ENCODE results near the gene PELI3. TPM values are rescaled to one million over a fixed set of nuclear protein-coding genes. Genes with fewer than 3 reads are reported as not detected.

Gene PELI3
- total and polyA plus RNA-seq, 7 experiments from 2014 or later: 5.2 to 27.3 (median 15.4) TPM

- Mint-ChIP-seq H3K36me3 (no peaks in the 10 kb centered on the region), H3K27me3 (peaks cover 5 to 10% (median 6%) of the 10 kb centered on the region in 5 donors), H3K9me3 (peaks cover 0 to 5% (median 0%) of the 10 kb centered on the region in 11 donors), H3K27ac (no peak overlapping the region), H3K4me3 (no peak overlapping the region), H3K4me1 (peaks cover 6 to 18% (median 16%) of the 10 kb centered on the region in 7 donors)
- Histone ChIP-seq H3K9me3 (ENCODE audit: control insufficient read depth in 2 of 3, low read length in 3 of 3) (no peaks in the 10 kb centered on the region), H3K27me3 (ENCODE audit: control insufficient read depth in 2 of 2, insufficient read depth in 2 of 2, low read length in 2 of 2) (no peaks in the 10 kb centered on the region), H3K4me3 (ENCODE audit: low read length) (no peak overlapping the region), H3K27ac (ENCODE audit: low read depth, low read length) (no peak overlapping the region), H3K4me1 (ENCODE audit: control insufficient read depth in 2 of 2, insufficient read depth in 2 of 2, low read length in 2 of 2) (peaks cover 0 to 10% of the 10 kb centered on the region in 2 donors), H3K36me3 (ENCODE audit: control insufficient read depth in 2 of 3, insufficient read depth in 3 of 3, low read length in 3 of 3) (no peaks in the 10 kb centered on the region)
- ChIA-PET CTCF (no interaction called here), POLR2A (no interaction called here)
- DNase-seq (no peak), ATAC-seq (no peak)
- intact Hi-C loops (cut with micrococcal nuclease): no loop called here
Observed at GRCh38 chr11:66451663-66452062, 15.0 kb upstream of the PELI3 start.

- H3K27ac Mint-ChIP-seq: peak overlapping the region in 1 of 9 donors; percentile 30
- POLR2A ChIA-PET: interaction anchor here (0.6 to 1.3 kb wide), 2 partner anchors 26 to 108 kb away, joined by 3 to 4 read pairs; partner anchors contain the start of gene DPP3
Observed at GRCh38 chr11:66454247-66454646, 12.5 kb upstream of the PELI3 start.

GRCh38 chr11:66454828-66455227 is 11.9 kb upstream of the PELI3 start:
- Histone ChIP-seq H3K4me1 (ENCODE audit: control insufficient read depth in 2 of 2, insufficient read depth in 2 of 2, low read length in 2 of 2) (peaks cover 0 to 10% of the 10 kb centered on the region in 2 donors), H3K4me3 (ENCODE audit: low read length) (no peak overlapping the region), H3K27ac (ENCODE audit: low read depth, low read length) (no peak overlapping the region), H3K36me3 (ENCODE audit: control insufficient read depth in 2 of 3, insufficient read depth in 3 of 3, low read length in 3 of 3) (no peaks in the 10 kb centered on the region), H3K27me3 (ENCODE audit: control insufficient read depth in 2 of 2, insufficient read depth in 2 of 2, low read length in 2 of 2) (no peaks in the 10 kb centered on the region), H3K9me3 (ENCODE audit: control insufficient read depth in 2 of 3, low read length in 3 of 3) (no peaks in the 10 kb centered on the region)
- Mint-ChIP-seq H3K4me3 (peak overlapping the region in 3 of 10 donors; percentile 10 to 35 (median 24)), H3K36me3 (no peaks in the 10 kb centered on the region), H3K27me3 (peaks cover 0 to 7% (median 0%) of the 10 kb centered on the region in 5 donors), H3K4me1 (peaks cover 6 to 30% (median 18%) of the 10 kb centered on the region in 7 donors), H3K27ac (peak overlapping the region in 1 of 9 donors; percentile 13), H3K9me3 (peaks cover 0 to 3% (median 0%) of the 10 kb centered on the region in 11 donors)
- POLR2A ChIA-PET: interaction anchor here (0.6 to 1.3 kb wide), 3 partner anchors 15 to 25 kb away, joined by 4 read pairs; partner anchors contain the start of gene DPP3
- CTCF ChIA-PET: interaction anchor here (2.7 kb wide), 1 partner anchor 15 kb away, joined by 12 read pairs; the partner anchor contains the start of gene MRPL11
- ATAC-seq: no peak
- no peak for DNase-seq
- intact Hi-C loops (cut with micrococcal nuclease): no loop called here

More at GRCh38 chr11:66454247-66454646, 12.5 kb upstream of the PELI3 start:
- peaks cover 0 to 10% (median 4%) of the 10 kb centered on the region in 5 donors for H3K27me3 Mint-ChIP-seq
- H3K9me3 Mint-ChIP-seq: peaks cover 0 to 3% (median 0%) of the 10 kb centered on the region in 11 donors
- DNase-seq (no peak), ATAC-seq (no peak)
- H3K27me3 ChIP-seq (ENCODE audit: control insufficient read depth in 2 of 2, insufficient read depth in 2 of 2, low read length in 2 of 2): no peaks in the 10 kb centered on the region
- no peak overlapping the region for H3K27ac ChIP-seq (ENCODE audit: low read depth, low read length)
- peaks cover 0 to 10% of the 10 kb centered on the region in 2 donors for H3K4me1 ChIP-seq (ENCODE audit: control insufficient read depth in 2 of 2, insufficient read depth in 2 of 2, low read length in 2 of 2)
- peak overlapping the region in 3 of 10 donors; percentile 10 to 35 (median 24) for H3K4me3 Mint-ChIP-seq
- H3K9me3 ChIP-seq (ENCODE audit: control insufficient read depth in 2 of 3, low read length in 3 of 3): no peaks in the 10 kb centered on the region
- CTCF ChIA-PET: interaction anchor here (2.7 kb wide), 1 partner anchor 15 kb away, joined by 12 read pairs; the partner anchor contains the start of gene MRPL11
- H3K4me1 Mint-ChIP-seq: peaks cover 6 to 25% (median 18%) of the 10 kb centered on the region in 7 donors
- no peak overlapping the region for H3K4me3 ChIP-seq (ENCODE audit: low read length)
- intact Hi-C loops (cut with micrococcal nuclease): no loop called here
- no peaks in the 10 kb centered on the region for H3K36me3 ChIP-seq (ENCODE audit: control insufficient read depth in 2 of 3, insufficient read depth in 3 of 3, low read length in 3 of 3)
- no peaks in the 10 kb centered on the region for H3K36me3 Mint-ChIP-seq

GRCh38 chr11:66457826-66458225 is 8.9 kb upstream of the PELI3 start:
- H3K9me3 Mint-ChIP-seq: peaks cover 0 to 5% (median 0%) of the 10 kb centered on the region in 11 donors
- CTCF ChIA-PET: no interaction called here
- H3K27me3 ChIP-seq (ENCODE audit: control insufficient read depth in 2 of 2, insufficient read depth in 2 of 2, low read length in 2 of 2): no peaks in the 10 kb centered on the region
- H3K9me3 ChIP-seq (ENCODE audit: control insufficient read depth in 2 of 3, low read length in 3 of 3): no peaks in the 10 kb centered on the region
- H3K4me3 Mint-ChIP-seq: no peak overlapping the region
- ATAC-seq: peak; percentile 51
- DNase-seq: no peak
- H3K4me1 ChIP-seq (ENCODE audit: control insufficient read depth in 2 of 2, insufficient read depth in 2 of 2, low read length in 2 of 2): peaks cover 0 to 10% of the 10 kb centered on the region in 2 donors
- H3K36me3 ChIP-seq (ENCODE audit: control insufficient read depth in 2 of 3, insufficient read depth in 3 of 3, low read length in 3 of 3): no peaks in the 10 kb centered on the region
- peaks cover 7 to 35% (median 18%) of the 10 kb centered on the region in 7 donors for H3K4me1 Mint-ChIP-seq
- H3K4me3 ChIP-seq (ENCODE audit: low read length): no peak overlapping the region
- H3K36me3 Mint-ChIP-seq: peaks cover 0 to 10% (median 0%) of the 10 kb centered on the region in 5 donors
- H3K27ac Mint-ChIP-seq: no peak overlapping the region
- no peaks in the 10 kb centered on the region for H3K27me3 Mint-ChIP-seq
- intact Hi-C loops (cut with micrococcal nuclease): no loop called here
- no peak overlapping the region for H3K27ac ChIP-seq (ENCODE audit: low read depth, low read length)
- POLR2A ChIA-PET: interaction anchor here (1.8 kb wide), 1 partner anchor 19 kb away, joined by 5 read pairs; the partner anchor contains the start of gene MRPL11

GRCh38 chr11:66459138-66459778 is 7.4 kb upstream of the PELI3 start:
- Mint-ChIP-seq H3K9me3 (peaks cover 0 to 7% (median 0%) of the 10 kb centered on the region in 11 donors), H3K27me3 (no peaks in the 10 kb centered on the region), H3K36me3 (peaks cover 0 to 17% (median 0%) of the 10 kb centered on the region in 5 donors), H3K27ac (no peak overlapping the region), H3K4me3 (no peak overlapping the region), H3K4me1 (peaks cover 6 to 34% (median 12%) of the 10 kb centered on the region in 7 donors)
- no peaks in the 10 kb centered on the region for H3K36me3 ChIP-seq (ENCODE audit: control insufficient read depth in 2 of 3, insufficient read depth in 3 of 3, low read length in 3 of 3)
- no peak for DNase-seq
- no peaks in the 10 kb centered on the region for H3K9me3 ChIP-seq (ENCODE audit: control insufficient read depth in 2 of 3, low read length in 3 of 3)
- intact Hi-C loops (cut with micrococcal nuclease): no loop called here
- no peak overlapping the region for H3K27ac ChIP-seq (ENCODE audit: low read depth, low read length)
- no peaks in the 10 kb centered on the region for H3K27me3 ChIP-seq (ENCODE audit: control insufficient read depth in 2 of 2, insufficient read depth in 2 of 2, low read length in 2 of 2)
- H3K4me1 ChIP-seq (ENCODE audit: control insufficient read depth in 2 of 2, insufficient read depth in 2 of 2, low read length in 2 of 2): peaks cover 0 to 5% of the 10 kb centered on the region in 2 donors
- ChIA-PET CTCF (interaction anchor here (1.0 to 1.2 kb wide), 2 partner anchors 10 to 52 kb away, joined by 3 read pairs; no protein-coding TSS in a partner anchor), POLR2A (no interaction called here)
- no peak for ATAC-seq
- H3K4me3 ChIP-seq (ENCODE audit: low read length): no peak overlapping the region

- ChIA-PET CTCF (interaction anchor here (0.6 kb wide), 1 partner anchor 99 kb away, joined by 3 read pairs; no protein-coding TSS in a partner anchor), POLR2A (no interaction called here)
- Histone ChIP-seq H3K4me3 (ENCODE audit: low read length) (no peak overlapping the region), H3K4me1 (ENCODE audit: control insufficient read depth in 2 of 2, insufficient read depth in 2 of 2, low read length in 2 of 2) (no peaks in the 10 kb centered on the region), H3K9me3 (ENCODE audit: control insufficient read depth in 2 of 3, low read length in 3 of 3) (no peaks in the 10 kb centered on the region), H3K27me3 (ENCODE audit: control insufficient read depth in 2 of 2, insufficient read depth in 2 of 2, low read length in 2 of 2) (no peaks in the 10 kb centered on the region), H3K36me3 (ENCODE audit: control insufficient read depth in 2 of 3, insufficient read depth in 3 of 3, low read length in 3 of 3) (no peaks in the 10 kb centered on the region), H3K27ac (ENCODE audit: low read depth, low read length) (no peak overlapping the region)
- H3K27ac Mint-ChIP-seq: no peak overlapping the region
- ATAC-seq (no peak), DNase-seq (no peak)
- H3K27me3 Mint-ChIP-seq: no peaks in the 10 kb centered on the region
- no peak overlapping the region for H3K4me3 Mint-ChIP-seq
- intact Hi-C loops (cut with micrococcal nuclease): no loop called here
- H3K36me3 Mint-ChIP-seq: peaks cover 0 to 17% (median 0%) of the 10 kb centered on the region in 5 donors
- peaks cover 5 to 37% (median 11%) of the 10 kb centered on the region in 7 donors for H3K4me1 Mint-ChIP-seq
- H3K9me3 Mint-ChIP-seq: peaks cover 0 to 7% (median 0%) of the 10 kb centered on the region in 11 donors
Observed at GRCh38 chr11:66462010-66462409, 4.7 kb upstream of the PELI3 start.

Data from naive thymus-derived CD4-positive, alpha-beta T cell (primary cell).